Measurements from ENCODE around the gene UBC. TPM values are rescaled to one million over a fixed set of nuclear protein-coding genes. Genes with fewer than 3 reads are reported as not detected.
A peak's percentile ranks its signal among the peaks of the same experiment; 100 is the strongest.

Gene UBC
- total RNA-seq, 1 experiment from 2014 or later = 523 TPM

DNA sequence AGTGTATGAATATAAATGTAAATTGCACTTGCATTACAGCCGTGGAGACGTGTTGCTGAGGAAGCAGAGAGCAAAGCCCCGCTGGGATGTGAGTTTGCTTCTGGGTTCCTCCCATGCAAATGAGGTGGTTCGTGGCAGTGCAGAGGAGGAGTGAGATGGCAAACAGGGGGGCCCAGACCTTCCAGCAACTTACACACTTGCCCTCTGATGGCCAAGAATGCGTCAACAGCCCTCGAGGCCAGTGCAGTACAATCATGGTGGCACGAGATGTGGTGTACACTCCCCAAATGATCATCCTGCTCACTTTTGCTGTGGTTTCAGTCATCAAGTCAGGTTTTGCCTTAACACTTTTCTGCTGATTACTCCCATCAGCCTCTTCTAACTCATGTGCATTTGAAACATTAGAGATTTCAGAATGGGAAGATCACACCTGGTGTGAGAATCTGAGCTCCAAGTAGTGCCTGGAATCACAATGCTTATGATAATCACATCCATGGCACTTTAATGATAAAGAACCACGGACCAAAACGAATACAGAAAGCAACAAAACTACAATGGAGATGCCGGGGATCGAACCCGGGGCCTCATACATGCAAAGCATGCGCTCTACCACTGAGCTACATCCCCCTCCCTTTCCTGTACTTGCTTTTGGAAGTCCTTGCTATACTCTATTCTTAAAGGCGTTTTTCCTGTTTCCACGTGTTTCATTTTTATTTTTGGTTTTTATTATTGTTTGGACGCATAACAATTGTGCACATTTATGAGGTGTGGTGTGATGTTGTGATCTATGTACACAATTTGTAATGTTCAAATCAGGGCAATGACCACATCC lies 7.0 kb upstream of the UBC start:
- Mint-ChIP-seq H3K36me3 (ENCODE audit: insufficient read depth in 1 of 3, low read depth in 3 of 3) (no peaks in the 10 kb centered on the region; a peak in 1 of 7 replicates), H3K9me3 (peaks cover 2 to 4% of the 10 kb centered on the region in 2 experiments; a peak in 2 of 5 replicates), H3K4me3 (peak overlapping the region; percentile 57 to 83), H3K4me1 (peaks cover 53 to 66% of the 10 kb centered on the region in 2 experiments), H3K27me3 (ENCODE audit: low read depth) (peaks cover 5% of the 10 kb centered on the region), H3K27ac (peak overlapping the region; percentile 94 to 98 (median 94))
- no peak overlapping the region for H2BK15ac ChIP-seq (ENCODE audit: low read depth, low read length)
- no peak overlapping the region for H2BK20ac ChIP-seq (ENCODE audit: low read depth, low read length, poor library complexity, severe bottlenecking)
- no peaks in the 10 kb centered on the region for H3K79me2 ChIP-seq (ENCODE audit: insufficient read depth, low read length)
- no peak overlapping the region for H4K8ac ChIP-seq (replicated peaks; ENCODE audit: insufficient read length, low read depth, low read length)
- H2AK5ac ChIP-seq (ENCODE audit: insufficient read length, low read length) = no peak overlapping the region
- no peaks in the 10 kb centered on the region for H3K9me3 ChIP-seq (ENCODE audit: control insufficient read depth, low read depth, low read length)
- no peak overlapping the region for H3K56ac ChIP-seq (ENCODE audit: insufficient read length, low read depth, low read length)
- peak overlapping the region; percentile 16 for H3K27ac ChIP-seq (ENCODE audit: insufficient read length, low read depth, low read length)
- peak overlapping the region; percentile 86 for H3K18ac ChIP-seq (ENCODE audit: insufficient read length, low read depth, low read length)
- H3K4me1 ChIP-seq (ENCODE audit: insufficient read depth, low read length) = peaks cover 10% of the 10 kb centered on the region
- H2BK5ac ChIP-seq (ENCODE audit: insufficient read length, low read length) = no peak overlapping the region
- H2BK12ac ChIP-seq (ENCODE audit: insufficient read length, low read depth, low read length) = no peak overlapping the region
- H3K9ac ChIP-seq (ENCODE audit: extremely low read depth, insufficient read length, low read length) = peak overlapping the region; percentile 58
- peak overlapping the region; percentile 20 for H4K5ac ChIP-seq (ENCODE audit: insufficient read length, low read depth, low read length)
- no CpG with 5 or more reads among the region's 16 CpGs for WGBS (ENCODE audit: extremely low coverage, insufficient read length, low lambda C conversion rate)
- no peak overlapping the region for H3T11ph ChIP-seq (ENCODE audit: low read length)
- DNase-seq = peak; percentile 85
- no peaks in the 10 kb centered on the region for H3K27me3 ChIP-seq (ENCODE audit: insufficient read depth, low read length)
- TF ChIP-seq CTCF (conservative IDR thresholded peaks at IDR 0.05) = no peak
- no peaks in the 10 kb centered on the region for H4K20me1 ChIP-seq (ENCODE audit: control insufficient read depth, insufficient read depth, insufficient read length)
- H3K79me1 ChIP-seq (ENCODE audit: insufficient read depth, low read depth, low read length, poor library complexity, severe bottlenecking) = no peaks in the 10 kb centered on the region
- no peak overlapping the region for H2AFZ ChIP-seq (ENCODE audit: low read length)
- no peak overlapping the region for H4K91ac ChIP-seq (ENCODE audit: insufficient read length, low read depth, low read length)
- H3K23me2 ChIP-seq (ENCODE audit: insufficient read length, low read depth, low read length, poor library complexity, severe bottlenecking) = peaks cover 19% of the 10 kb centered on the region
- H3K14ac ChIP-seq (ENCODE audit: insufficient read depth, low read length) = peak overlapping the region; percentile 49; the same call in 1 of the 2 replicates
- peak overlapping the region; percentile 81 for H3K4me2 ChIP-seq (ENCODE audit: insufficient read depth, insufficient read length, low read length)
- no peak overlapping the region for H3K4ac ChIP-seq (ENCODE audit: low read depth, low read length)
- no peak overlapping the region for H2BK120ac ChIP-seq (ENCODE audit: low read depth, low read length, poor library complexity, severe bottlenecking)
- no peak overlapping the region for H3K23ac ChIP-seq (ENCODE audit: insufficient read length, low read depth, low read length)

Measured in H9 (cell line).